Stimulated activated naive CD8-positive, alpha-beta T cell treated with anti-CD3 and anti-CD28 coated beads, Interleukin-15, Interleukin-2, amounts not matched to agents 100 U/mL and 50 U/mL, for 24 hours (primary cell): ENCODE results near the gene SNAPC5.

Experiments
- ATAC-seq: fragments of 150-1000 bp; cut with Tn5 transposase; one replicate; pipeline ENCODE4 v1.10.0; 2021
- DNase-seq: peaks from one replicate; pipeline ENCODE4 v3.0.0; 2021

The SNAPC5 gene

DNA sequence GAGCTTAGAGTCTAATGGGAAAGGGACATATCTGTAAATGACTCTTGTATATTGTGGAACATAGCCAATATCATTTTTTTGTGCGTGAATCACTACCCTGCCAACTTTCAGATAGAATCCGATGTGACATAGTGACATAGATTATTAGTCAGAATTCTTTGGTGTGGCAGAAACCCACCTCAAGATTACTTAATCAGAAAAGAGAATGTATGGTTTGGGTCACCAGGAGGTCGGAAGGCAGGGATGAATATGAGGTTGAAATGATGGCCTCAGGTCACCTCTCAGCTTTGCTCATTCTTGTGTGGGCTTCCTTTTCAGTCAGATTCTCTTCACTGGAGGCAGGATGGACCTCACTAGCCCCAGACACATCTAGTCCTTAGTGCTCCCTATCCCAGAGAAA, 41.4 kb downstream of the SNAPC5 start:
- DNase-seq (no peak), ATAC-seq (peak; percentile 72)

DNA sequence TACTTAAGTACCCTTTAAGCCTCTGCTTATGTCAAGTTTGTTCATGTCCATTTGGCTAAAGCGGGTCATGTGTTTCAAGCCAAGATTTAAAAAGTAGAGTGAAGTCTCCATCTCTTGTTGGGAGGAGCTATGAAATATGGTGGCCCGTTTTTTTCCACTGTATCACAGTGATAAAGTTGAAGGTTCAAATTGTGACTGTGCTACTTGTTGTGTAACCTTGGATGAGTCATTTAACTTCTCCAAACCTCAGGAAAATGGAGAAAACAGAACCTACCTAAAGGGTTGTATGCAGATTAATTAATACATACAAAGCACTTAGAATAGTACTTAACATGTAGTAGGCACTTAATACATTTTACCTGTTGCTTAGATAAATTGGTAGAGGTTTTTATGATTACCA, 43.4 kb downstream of the SNAPC5 start:
- ATAC-seq (no peak), DNase-seq (no peak)

DNA sequence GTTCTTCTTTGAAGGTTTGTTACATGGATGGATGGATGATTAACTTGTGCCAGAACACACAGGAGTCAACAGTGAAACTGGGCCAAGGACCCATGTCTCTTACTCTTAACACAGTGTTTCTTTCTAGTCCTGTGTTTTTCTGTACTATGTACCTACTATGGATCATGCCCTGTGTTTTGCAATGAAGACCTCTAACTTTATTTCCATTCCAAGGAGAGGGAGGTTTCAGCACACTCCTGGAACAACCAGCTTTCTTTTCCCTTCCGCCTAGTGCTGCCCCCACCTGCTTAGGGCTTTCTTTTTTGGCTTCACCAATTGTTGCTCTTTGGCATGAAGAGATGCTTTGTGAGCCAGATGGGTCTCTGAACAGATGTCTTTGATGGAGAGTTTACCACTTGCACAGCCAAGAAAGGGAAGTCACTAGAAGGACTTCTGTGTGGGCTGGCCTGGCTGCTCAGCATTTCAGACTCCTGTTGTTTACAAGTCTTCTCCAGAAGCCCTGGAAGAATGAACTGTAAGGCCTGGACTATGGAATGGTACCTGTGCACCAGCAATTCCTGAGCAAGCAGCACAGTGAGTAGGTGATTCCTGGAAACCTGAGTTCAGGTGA, 44.5 kb downstream of the SNAPC5 start:
- DNase-seq (no peak), ATAC-seq (no peak)

DNA sequence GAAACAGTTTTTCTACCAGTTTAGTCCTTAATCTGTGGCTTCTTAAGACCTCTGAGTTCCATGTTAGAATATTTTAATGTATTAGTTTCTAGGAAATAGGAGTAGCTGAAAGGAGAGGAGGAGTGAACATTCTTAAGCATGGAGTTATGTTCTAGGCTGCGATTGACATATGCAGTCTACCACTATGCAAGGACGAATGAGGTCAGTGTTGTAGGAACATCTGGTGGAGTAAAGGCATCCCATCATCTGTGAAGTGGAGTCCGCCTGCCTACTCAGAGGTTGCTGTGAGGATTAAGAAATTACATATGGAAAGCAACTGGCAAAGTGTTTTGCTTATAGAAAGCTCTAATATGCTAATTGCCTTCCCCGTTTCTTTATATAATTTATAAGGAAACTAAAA, 45.1 kb downstream of the SNAPC5 start:
- ATAC-seq (no peak), DNase-seq (no peak)
